Measurements from ENCODE around the gene MTNR1A.
"Not testable (repeated sequence)": the region's sequence is repeated elsewhere in the genome, so short reads cannot be mapped to it uniquely, and the experiment has no call there.

MTNR1A gene

DNA sequence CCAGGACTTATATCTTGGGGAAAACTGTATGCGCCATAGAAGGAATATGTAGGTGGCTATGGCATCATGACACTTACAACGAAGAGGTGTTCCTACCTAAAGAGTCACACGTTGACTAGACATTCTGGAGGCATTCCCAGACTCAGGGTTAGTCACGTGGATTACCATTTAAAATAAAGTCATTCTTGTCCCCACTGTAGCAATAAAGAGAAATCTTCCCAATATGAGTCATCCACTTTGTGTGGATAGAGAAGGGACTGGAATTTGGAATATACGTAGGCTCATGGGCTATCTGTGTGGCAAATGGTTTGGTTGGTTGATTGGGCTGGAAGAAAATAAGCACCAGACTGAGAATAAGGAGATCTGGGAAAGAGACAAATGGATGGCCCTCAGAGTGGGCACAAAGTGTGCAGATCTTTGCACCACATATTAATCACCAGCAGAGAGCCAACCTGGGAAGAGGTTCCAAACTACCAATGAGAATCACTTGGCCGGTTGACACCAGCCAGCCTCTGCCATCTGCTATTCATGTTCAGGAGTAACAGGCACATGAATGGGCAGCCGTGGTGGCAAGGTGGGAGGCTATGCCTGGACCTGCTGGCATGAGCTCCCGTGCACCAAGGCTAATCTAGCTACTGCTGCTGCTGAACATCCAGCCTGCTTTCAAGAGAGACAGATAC is 41.0 kb downstream of the MTNR1A start:
- no peak for FAIRE-seq
- no peak for DNase-seq (ENCODE audit: insufficient read length)
- TF ChIP-seq POLR2AphosphoS5 (IDR thresholded peaks at IDR 0.05; ENCODE audit: low read depth, low read length) = no peak
- no peak for TF ChIP-seq POLR2A (IDR thresholded peaks at IDR 0.05; ENCODE audit: low read depth, low read length)
- TF ChIP-seq TAF1 (IDR thresholded peaks at IDR 0.05; ENCODE audit: borderline replicate concordance, low read depth, low read length) = no peak

DNA sequence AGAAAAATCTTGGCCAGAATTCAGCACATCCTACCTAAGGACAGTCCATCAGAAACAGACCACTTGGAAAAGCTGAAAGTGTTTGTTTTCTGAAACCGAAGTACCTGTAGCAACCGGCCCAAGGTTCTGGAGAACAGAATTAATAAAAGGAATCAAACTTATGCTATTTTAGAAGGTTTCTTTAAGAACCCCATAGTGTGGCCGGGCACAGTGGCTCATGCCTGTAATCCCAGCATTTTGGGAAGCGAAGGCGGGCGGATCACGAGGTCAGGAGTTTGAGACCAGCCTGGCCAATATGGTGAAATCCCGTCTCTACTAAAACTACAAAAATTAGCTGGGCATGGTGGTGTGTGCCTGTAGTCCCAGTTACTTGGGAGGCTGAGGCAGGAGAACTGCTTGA is 50.6 kb downstream of the MTNR1A start:
- not testable (repeated sequence) for FAIRE-seq; DNase-seq (ENCODE audit: insufficient read length)

DNA sequence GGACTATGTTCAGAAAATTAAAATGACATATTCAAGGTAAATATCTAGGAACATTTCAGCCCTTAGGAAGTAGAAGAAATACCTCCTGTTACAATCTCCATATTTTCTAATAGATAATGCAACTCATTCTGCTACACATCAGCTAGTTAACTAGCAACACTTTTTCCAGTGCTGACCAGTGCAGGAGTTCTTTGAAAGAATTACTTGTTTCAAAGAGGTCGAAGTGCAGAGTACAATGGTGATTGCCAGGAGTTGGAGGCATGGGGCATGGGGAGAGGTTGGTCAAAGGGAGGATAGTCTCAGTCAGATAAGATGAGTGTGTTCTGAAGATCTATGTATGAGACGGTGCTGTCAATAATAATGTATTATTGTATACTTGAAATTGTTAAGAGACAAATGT is 53.1 kb downstream of the MTNR1A start:
- DNase-seq (ENCODE audit: insufficient read length) = no peak
- FAIRE-seq = no peak
- TF ChIP-seq TAF1 (IDR thresholded peaks at IDR 0.05; ENCODE audit: borderline replicate concordance, low read depth, low read length) (no peak), POLR2AphosphoS5 (IDR thresholded peaks at IDR 0.05; ENCODE audit: low read depth, low read length) (no peak), POLR2A (IDR thresholded peaks at IDR 0.05; ENCODE audit: low read depth, low read length) (no peak)

DNA sequence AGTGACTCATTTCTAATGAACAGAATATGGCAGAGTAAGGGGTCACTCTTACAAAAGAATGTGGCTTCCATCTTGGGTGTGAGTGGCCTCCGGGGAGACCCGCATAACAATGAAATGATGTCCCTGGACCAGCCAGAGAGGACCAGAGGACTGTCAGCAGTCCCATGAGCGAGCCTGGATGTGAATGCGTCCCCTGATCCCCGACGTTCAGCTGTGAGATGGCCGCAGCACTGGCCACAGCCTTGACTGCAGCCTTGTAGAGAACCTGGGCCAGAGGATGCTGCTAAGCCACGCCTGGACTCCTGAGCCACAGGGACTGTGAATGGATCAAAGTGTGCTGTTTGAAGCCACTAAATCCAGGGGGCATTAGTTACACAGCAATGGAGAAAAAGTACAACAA is 53.8 kb downstream of the MTNR1A start:
- FAIRE-seq (no peak), DNase-seq (ENCODE audit: insufficient read length) (no peak)
- TF ChIP-seq POLR2A (IDR thresholded peaks at IDR 0.05; ENCODE audit: low read depth, low read length) = no peak
- no peak for TF ChIP-seq POLR2AphosphoS5 (IDR thresholded peaks at IDR 0.05; ENCODE audit: low read depth, low read length)
- TF ChIP-seq TAF1 (IDR thresholded peaks at IDR 0.05; ENCODE audit: borderline replicate concordance, low read depth, low read length) = no peak

DNA sequence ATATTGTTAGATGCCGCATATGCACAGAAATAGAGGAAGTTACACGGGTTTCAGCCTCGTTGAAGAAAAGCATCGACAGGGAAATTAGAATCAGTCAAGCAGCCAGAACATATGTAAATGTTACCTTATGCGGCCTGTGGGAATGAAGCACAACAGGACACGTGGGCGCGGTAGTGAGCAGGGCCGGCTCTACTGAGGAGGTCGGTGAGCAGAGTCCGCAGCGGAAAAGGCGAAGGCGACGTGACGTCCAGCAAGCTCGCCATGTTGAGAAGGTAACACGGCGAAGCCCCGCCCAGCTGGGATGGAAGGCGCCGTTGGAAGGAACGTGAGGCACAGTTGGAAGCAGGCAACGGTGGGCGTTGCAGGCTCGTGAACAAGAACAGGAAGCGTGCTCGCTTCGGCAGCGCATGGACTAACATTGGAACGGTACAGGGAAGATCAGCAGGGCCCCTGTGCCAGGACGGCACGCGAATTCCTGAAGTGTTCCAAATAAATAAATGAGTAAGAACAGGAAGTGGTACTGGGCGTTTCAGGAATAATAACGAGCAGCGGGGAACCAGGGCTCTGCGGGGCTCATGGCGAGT is 54.6 kb downstream of the MTNR1A start:
- no peak for DNase-seq (ENCODE audit: insufficient read length)
- TF ChIP-seq POLR2AphosphoS5 (IDR thresholded peaks at IDR 0.05; ENCODE audit: low read depth, low read length) = no peak
- no peak for TF ChIP-seq POLR2A (IDR thresholded peaks at IDR 0.05; ENCODE audit: low read depth, low read length)
- no peak for TF ChIP-seq TAF1 (IDR thresholded peaks at IDR 0.05; ENCODE audit: borderline replicate concordance, low read depth, low read length)
- no peak for FAIRE-seq

DNA sequence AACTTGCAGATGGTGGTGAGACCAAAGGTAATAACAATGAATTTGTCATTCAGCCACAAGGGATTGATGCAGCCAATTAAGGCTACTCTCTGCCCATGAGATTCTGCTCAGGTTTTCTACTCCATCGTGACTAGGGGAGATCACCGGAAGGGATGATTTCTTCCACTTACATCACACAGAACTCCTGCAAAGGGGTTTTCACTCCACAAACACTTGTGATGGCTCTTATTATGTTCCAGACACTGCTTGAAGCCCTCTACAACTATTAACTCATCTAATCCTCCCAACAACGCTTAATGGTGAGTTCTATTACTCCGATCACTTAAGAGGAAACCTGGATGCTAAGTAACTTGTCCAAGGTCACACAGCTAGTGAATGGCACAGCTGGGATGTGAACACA is 55.9 kb downstream of the MTNR1A start:
- no peak for FAIRE-seq
- no peak for TF ChIP-seq TAF1 (IDR thresholded peaks at IDR 0.05; ENCODE audit: borderline replicate concordance, low read depth, low read length)
- no peak for TF ChIP-seq POLR2A (IDR thresholded peaks at IDR 0.05; ENCODE audit: low read depth, low read length)
- no peak for TF ChIP-seq POLR2AphosphoS5 (IDR thresholded peaks at IDR 0.05; ENCODE audit: low read depth, low read length)
- no peak for DNase-seq (ENCODE audit: insufficient read length)

DNA sequence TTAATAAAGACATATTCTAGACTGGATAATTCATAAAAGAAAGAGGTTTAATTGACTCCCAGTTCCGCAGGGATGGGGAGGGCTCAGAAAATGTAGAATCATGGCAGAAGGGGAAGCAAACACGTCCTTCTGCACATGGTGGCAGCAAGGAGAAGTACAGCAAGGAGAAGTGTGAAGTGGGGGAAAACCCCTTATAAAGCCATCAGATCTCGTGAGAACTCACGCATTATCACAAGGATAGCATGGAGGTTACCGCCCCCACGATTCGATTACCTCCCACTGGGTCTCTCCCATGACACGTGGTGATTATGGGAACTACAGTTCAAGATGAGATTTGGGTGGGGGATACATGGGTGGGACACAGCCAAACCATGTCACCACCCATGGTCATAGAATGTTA is 58.3 kb downstream of the MTNR1A start:
- no peak for FAIRE-seq
- TF ChIP-seq POLR2AphosphoS5 (IDR thresholded peaks at IDR 0.05; ENCODE audit: low read depth, low read length) (no peak), POLR2A (IDR thresholded peaks at IDR 0.05; ENCODE audit: low read depth, low read length) (no peak), TAF1 (IDR thresholded peaks at IDR 0.05; ENCODE audit: borderline replicate concordance, low read depth, low read length) (no peak)

DNA sequence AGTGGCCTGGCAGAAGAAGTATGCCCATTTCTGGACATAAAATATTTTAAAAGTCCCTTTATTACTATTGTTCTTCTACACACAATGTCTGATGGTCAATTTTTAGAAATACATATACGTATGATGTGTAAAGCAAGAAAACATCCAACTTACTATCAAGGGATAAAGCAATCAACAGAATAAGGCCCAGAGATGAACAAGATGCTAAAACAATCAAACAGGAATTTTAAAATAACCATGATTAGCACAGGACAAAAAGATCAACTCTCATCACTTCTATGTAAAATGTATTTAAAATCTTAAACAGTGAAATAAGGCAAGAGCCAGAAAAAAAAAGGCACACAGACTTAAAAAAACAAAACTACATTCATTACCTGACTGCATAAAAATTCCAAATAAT is 60.9 kb downstream of the MTNR1A start:
- DNase-seq (ENCODE audit: insufficient read length) (no peak), FAIRE-seq (no peak)
- TF ChIP-seq POLR2AphosphoS5 (IDR thresholded peaks at IDR 0.05; ENCODE audit: low read depth, low read length) (no peak), TAF1 (IDR thresholded peaks at IDR 0.05; ENCODE audit: borderline replicate concordance, low read depth, low read length) (no peak), POLR2A (IDR thresholded peaks at IDR 0.05; ENCODE audit: low read depth, low read length) (no peak)

More for the DNA sequence above, 58.3 kb downstream of the MTNR1A start:
- DNase-seq (ENCODE audit: insufficient read length) = no peak

DNA sequence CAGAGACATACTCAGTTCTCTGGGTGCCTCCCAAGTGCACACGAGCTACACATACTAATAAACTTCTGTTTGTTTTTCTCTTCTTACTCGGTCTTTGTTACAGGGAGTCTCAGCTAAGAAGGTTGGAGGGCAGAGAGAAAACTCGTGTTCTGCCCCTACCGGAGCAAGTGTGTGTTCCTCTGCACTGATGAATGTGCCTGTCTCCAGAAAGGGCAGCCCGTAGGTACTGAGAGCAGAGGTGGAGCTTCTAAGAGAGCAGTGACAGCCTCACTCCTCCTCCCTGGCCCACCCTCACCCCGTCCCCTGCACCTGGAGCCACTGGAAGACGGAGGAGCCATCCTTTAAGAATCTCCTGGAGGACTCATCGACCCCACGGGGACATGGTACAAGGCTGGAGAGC is 67.6 kb downstream of the MTNR1A start:
- DNase-seq (ENCODE audit: insufficient read length) (no peak), FAIRE-seq (no peak)
- TF ChIP-seq POLR2A (IDR thresholded peaks at IDR 0.05; ENCODE audit: low read depth, low read length) (no peak), TAF1 (IDR thresholded peaks at IDR 0.05; ENCODE audit: borderline replicate concordance, low read depth, low read length) (no peak), POLR2AphosphoS5 (IDR thresholded peaks at IDR 0.05; ENCODE audit: low read depth, low read length) (no peak)

DNA sequence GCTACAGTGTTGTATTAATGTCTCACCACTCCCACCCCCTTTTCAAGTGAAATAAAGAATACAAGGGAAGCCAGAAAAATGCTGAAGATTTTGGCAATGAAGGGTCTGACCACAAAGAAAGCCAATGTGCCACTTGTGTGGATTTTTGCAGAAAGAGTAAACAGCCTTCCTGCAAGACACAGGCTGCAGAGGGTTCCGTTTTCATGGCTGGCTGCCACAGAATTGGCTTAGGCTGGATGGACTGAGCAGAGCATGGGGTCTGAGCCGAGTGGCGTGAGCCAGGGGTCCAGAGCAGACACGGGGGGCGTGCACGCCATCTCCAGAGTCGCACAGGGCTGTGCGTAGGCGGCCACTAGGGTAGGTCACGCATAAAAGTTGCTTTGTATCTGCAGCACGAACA is 69.2 kb downstream of the MTNR1A start:
- FAIRE-seq (no peak), DNase-seq (ENCODE audit: insufficient read length) (no peak)
- no peak for TF ChIP-seq POLR2AphosphoS5 (IDR thresholded peaks at IDR 0.05; ENCODE audit: low read depth, low read length)
- TF ChIP-seq TAF1 (IDR thresholded peaks at IDR 0.05; ENCODE audit: borderline replicate concordance, low read depth, low read length) = no peak

DNA sequence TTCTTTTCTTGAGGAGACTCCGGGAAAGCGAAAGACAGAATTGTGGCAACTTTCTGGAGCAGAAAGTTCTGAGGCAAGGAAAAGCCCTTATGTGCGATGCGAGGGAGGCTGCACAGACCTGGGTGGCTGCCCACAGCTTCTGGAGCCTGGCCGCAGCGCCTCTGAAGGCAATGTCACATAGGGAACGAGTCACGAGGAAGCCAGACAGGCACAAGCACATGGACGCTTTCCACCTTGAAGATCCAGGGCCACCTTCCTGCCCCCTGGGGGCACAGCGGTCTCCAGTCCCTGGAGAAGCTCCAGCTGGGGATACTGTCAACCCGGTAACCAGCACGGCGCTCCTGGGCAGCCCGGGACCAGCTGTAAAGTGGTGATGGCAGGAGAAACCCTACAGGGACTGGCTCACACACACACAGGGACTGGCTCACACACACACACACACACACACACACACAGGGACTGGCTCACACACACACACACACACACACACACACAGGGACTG is 69.8 kb downstream of the MTNR1A start:
- no peak for DNase-seq (ENCODE audit: insufficient read length)
- no peak for FAIRE-seq
- TF ChIP-seq TAF1 (IDR thresholded peaks at IDR 0.05; ENCODE audit: borderline replicate concordance, low read depth, low read length) (no peak), POLR2AphosphoS5 (IDR thresholded peaks at IDR 0.05; ENCODE audit: low read depth, low read length) (no peak), POLR2A (IDR thresholded peaks at IDR 0.05; ENCODE audit: low read depth, low read length) (no peak)

DNA sequence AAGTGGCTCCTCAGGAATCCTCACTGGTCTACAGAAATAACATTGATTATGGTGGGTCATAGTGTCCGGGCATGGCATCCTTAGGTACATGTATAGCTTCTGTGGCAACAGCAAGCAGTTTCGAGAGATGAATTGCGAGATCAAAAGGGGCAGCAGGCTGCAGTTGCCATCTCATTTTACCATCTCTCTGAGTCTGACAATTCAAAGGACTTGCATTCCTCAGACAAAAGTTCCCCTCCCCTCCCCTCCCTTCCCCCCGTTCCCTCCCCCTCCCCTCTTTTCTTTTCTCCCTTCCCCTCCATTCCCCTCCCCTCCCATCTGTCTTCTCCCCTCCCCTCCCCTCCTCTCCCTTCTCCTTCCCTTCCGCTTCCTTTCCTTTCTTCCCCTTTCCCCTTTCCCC is 70.2 kb downstream of the MTNR1A start:
- FAIRE-seq = no peak
- DNase-seq (ENCODE audit: insufficient read length) = no peak

More for the DNA sequence above, 70.2 kb downstream of the MTNR1A start:
- TF ChIP-seq TAF1 (IDR thresholded peaks at IDR 0.05; ENCODE audit: borderline replicate concordance, low read depth, low read length) = no peak
- TF ChIP-seq POLR2AphosphoS5 (IDR thresholded peaks at IDR 0.05; ENCODE audit: low read depth, low read length) = no peak
- no peak for TF ChIP-seq POLR2A (IDR thresholded peaks at IDR 0.05; ENCODE audit: low read depth, low read length)

Data from GM12892 (cell line).